ENCODE data around the gene RNF150.
"Not testable (repeated sequence)": the region's sequence is repeated elsewhere in the genome, so short reads cannot be mapped to it uniquely, and the experiment has no call there.

RNF150 gene

GRCh38 chr4:140849526-140849925, 283.7 kb downstream of the RNF150 start:
- no peak for ATAC-seq
- no peak overlapping the region for H3K4me3 Mint-ChIP-seq
- no peak for DNase-seq (ENCODE audit: low spot score in 2 of 2)
- no peaks in the 10 kb centered on the region for H3K9me3 Mint-ChIP-seq
- H3K36me3 Mint-ChIP-seq = no peaks in the 10 kb centered on the region
- no peaks in the 10 kb centered on the region for H3K4me1 Mint-ChIP-seq
- no peak overlapping the region for H3K27ac Mint-ChIP-seq

DNA sequence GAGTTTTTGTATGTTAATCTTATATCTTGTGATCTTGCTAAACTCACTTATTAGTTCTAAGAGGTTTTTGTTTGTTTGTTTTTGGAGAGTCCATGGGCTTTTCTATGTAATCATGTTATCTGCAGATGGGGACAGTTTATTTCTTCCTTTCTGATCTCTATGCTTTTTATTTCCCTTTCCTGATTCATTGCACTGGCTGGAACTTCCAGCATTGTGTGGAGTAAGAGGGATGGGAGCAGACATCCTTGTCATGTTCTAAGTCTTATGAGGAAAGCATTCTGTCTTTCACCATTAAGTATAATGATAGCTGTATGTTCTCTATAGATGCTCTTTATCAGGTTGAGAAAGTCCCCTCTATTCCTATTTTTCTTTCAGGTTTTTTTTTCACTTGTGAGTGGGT, 286.5 kb downstream of the RNF150 start:
- ATAC-seq (no peak), DNase-seq (ENCODE audit: low spot score in 2 of 2) (no peak)
- H3K4me3 Mint-ChIP-seq = no peak overlapping the region
- no peaks in the 10 kb centered on the region for H3K9me3 Mint-ChIP-seq
- H3K27ac Mint-ChIP-seq = no peak overlapping the region
- H3K36me3 Mint-ChIP-seq = no peaks in the 10 kb centered on the region
- no peaks in the 10 kb centered on the region for H3K4me1 Mint-ChIP-seq

DNA sequence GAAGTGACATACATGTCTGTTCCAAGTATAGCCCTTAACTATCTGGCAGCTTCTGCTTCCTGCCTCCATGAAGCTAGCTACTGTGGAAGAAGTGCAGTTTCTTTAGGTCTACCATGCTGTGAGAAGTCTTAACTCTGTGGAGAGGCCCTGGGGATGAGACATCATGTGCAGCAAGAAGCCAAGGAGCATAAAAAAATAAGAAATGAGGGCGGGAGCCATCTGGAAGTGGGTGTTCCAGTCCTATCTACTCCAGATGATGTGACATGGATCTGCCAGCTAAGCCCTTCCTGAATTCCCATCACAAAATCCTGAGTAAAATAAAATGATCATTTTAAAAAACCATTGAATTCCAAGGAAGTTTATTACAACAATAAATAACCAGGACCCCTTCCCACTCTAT, 289.2 kb downstream of the RNF150 start:
- H3K36me3 Mint-ChIP-seq = no peaks in the 10 kb centered on the region
- no peaks in the 10 kb centered on the region for H3K9me3 Mint-ChIP-seq
- ATAC-seq (no peak), DNase-seq (ENCODE audit: low spot score in 2 of 2) (no peak)
- H3K4me3 Mint-ChIP-seq = no peak overlapping the region
- no peaks in the 10 kb centered on the region for H3K4me1 Mint-ChIP-seq
- H3K27ac Mint-ChIP-seq = no peak overlapping the region

DNA sequence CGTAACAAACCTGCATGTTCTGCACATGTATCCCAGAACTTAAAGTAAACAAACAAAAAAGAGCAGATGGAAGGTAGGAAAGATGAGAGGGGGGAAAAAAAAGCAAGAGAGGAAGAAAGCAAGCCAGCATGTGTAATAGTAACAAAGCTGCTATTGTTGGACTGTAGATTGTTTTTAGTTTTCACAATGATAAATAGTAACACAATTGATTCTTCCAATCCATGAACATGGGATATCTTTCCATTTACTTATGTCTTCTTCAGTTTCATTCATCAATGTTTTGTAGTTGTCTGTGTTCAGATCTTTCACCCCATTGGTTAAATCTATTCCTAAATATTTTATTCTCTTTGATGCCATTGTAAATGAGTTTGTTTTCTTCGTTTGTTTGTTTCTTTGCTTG, 292.1 kb downstream of the RNF150 start:
- no peak for ATAC-seq
- H3K9me3 Mint-ChIP-seq = no peaks in the 10 kb centered on the region
- no peaks in the 10 kb centered on the region for H3K4me1 Mint-ChIP-seq
- no peak for DNase-seq (ENCODE audit: low spot score in 2 of 2)
- no peaks in the 10 kb centered on the region for H3K36me3 Mint-ChIP-seq
- no peak overlapping the region for H3K4me3 Mint-ChIP-seq
- no peak overlapping the region for H3K27ac Mint-ChIP-seq

DNA sequence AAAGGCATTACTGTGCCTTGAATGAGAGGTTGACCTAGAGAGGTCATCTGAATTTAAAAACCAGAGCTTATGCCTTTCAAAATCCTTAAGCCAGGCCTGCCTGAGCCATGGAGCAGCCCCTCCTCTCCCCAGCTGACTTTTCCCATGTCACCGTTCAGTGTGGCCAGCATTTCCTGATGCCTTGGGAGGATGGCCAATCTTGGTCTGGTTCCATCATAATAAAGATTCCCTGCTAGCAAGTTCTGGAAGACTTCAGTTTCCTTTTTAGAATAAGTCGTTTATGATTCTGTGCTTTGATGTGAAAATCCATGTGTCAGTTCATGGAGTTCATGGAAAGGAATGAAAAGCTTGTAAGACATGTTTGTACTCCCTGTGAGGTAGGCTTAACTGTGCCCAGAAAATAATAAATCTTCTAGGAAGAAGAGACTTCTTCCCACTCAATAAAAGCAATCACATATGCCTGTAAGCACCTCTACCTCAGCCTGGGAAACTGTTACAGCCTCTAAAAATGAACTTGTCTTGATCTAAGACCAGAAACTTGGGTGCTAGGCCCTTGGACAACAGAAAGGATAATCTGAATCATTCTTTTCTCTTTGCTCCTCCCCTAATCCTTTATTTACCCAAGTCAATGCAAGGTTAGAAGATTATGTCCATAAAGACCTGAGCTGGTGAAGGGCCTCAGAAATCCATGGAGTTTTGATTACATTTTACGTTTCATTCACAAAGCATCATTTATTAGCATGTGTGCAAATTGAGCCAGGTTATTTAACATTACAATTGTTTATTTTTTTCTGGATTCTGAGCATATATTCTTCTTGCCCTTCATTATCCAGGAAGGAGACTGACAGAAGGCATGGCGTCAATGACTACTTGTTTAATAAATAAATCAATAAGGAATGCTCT, 293.1 kb downstream of the RNF150 start:
- no peak for DNase-seq (ENCODE audit: low spot score in 2 of 2)
- Mint-ChIP-seq H3K4me3 (no peak overlapping the region), H3K9me3 (no peaks in the 10 kb centered on the region), H3K4me1 (no peaks in the 10 kb centered on the region), H3K36me3 (no peaks in the 10 kb centered on the region), H3K27ac (no peak overlapping the region)
- ATAC-seq = no peak

DNA sequence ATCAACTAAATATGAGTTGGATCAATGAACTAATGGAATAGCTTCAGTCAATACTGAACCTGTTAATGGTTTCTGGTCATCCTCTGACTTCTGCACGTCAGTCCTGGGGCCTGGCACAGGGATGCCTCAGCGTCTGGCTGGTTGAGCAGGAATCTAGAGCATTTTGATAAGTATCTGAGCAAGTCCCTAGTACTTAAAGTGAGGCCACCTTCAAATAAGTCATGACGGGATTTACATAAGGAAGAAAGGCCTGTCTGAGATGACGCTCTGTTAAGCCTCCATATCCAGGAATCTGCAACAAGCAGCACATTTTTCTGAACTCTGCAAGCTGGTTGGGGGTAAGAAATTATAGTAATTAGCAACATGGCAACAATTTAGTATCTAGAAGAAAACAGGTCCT, 293.9 kb downstream of the RNF150 start:
- Mint-ChIP-seq H3K9me3 (no peaks in the 10 kb centered on the region), H3K36me3 (no peaks in the 10 kb centered on the region), H3K4me1 (no peaks in the 10 kb centered on the region), H3K4me3 (no peak overlapping the region), H3K27ac (no peak overlapping the region)
- DNase-seq (ENCODE audit: low spot score in 2 of 2) (no peak), ATAC-seq (no peak)

DNA sequence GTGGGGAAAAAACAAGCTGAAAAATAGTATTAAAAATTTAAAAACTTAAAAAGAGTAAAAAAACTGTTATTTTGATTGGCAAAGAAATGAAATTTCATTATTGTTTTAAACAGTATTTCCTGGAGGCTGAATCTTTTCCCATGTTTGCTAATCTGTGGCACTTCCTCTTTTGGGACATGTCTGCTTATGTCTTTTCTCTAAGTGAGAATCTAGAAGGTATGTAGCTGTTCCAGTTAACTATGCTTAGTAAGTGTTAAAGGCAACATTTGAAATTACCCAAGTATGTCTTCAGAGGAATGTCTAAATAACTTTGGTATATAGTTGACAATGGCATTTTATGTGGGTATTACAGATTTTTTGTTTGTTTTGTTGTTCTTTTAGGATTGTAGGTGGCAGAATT, 295.5 kb downstream of the RNF150 start:
- no peak overlapping the region for H3K27ac Mint-ChIP-seq
- DNase-seq (ENCODE audit: low spot score in 2 of 2) = no peak
- no peak overlapping the region for H3K4me3 Mint-ChIP-seq
- no peaks in the 10 kb centered on the region for H3K36me3 Mint-ChIP-seq
- ATAC-seq = no peak
- no peaks in the 10 kb centered on the region for H3K4me1 Mint-ChIP-seq
- H3K9me3 Mint-ChIP-seq = no peaks in the 10 kb centered on the region

DNA sequence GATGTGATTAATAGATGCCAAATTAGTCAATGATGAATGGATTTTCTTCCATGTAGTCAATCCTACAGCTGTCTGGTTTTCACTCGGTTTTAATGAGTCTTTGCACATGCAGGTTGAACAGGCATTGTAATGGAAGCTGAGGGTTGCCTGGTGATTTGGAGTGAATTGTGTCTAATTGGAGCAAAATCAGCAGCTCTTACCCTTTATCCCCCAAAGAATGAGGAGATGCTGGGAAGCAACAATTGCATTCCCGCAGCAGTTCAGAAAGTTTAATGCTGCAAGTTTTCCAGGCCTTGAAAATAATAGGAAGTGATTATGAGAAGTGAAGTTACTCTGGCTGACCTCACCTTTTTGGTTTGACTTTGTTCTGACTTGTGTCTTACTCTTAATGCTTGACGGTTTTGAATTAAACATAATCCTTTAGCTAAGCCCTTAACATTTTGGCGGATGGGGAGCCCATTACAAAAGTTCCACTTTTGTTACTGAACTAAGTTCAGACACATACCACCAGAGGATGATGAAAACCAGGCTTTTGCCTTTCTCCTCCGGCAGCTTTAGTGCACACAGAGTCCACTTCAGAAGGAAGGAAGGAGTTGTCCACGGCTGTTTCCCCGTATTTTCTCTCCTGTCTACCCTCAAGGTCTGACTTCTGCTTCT, 298.3 kb downstream of the RNF150 start:
- Mint-ChIP-seq H3K9me3 (no peaks in the 10 kb centered on the region), H3K4me1 (no peaks in the 10 kb centered on the region), H3K36me3 (no peaks in the 10 kb centered on the region), H3K4me3 (no peak overlapping the region), H3K27ac (no peak overlapping the region)
- DNase-seq (ENCODE audit: low spot score in 2 of 2) = no peak
- ATAC-seq = no peak

- no peak for DNase-seq (ENCODE audit: low spot score in 2 of 2)
- peaks cover 2% of the 10 kb centered on the region for H3K9me3 Mint-ChIP-seq
- no peaks in the 10 kb centered on the region for H3K4me1 Mint-ChIP-seq
- ATAC-seq = no peak
- H3K4me3 Mint-ChIP-seq = no peak overlapping the region
- H3K36me3 Mint-ChIP-seq = no peaks in the 10 kb centered on the region
- H3K27ac Mint-ChIP-seq = no peak overlapping the region
These were observed 300.0 kb downstream of the RNF150 start for GRCh38 chr4:140833280-140833679.

GRCh38 chr4:140829825-140830224, 303.4 kb downstream of the RNF150 start:
- Mint-ChIP-seq H3K36me3 (no peaks in the 10 kb centered on the region), H3K27ac (no peak overlapping the region), H3K4me3 (no peak overlapping the region), H3K4me1 (no peaks in the 10 kb centered on the region), H3K9me3 (peaks cover 2% of the 10 kb centered on the region)
- no peak for DNase-seq (ENCODE audit: low spot score in 2 of 2)
- no peak for ATAC-seq

- H3K36me3 Mint-ChIP-seq = no peaks in the 10 kb centered on the region
- ATAC-seq = no peak
- no peak for DNase-seq (ENCODE audit: low spot score in 2 of 2)
- peaks cover 2% of the 10 kb centered on the region for H3K9me3 Mint-ChIP-seq
- H3K27ac Mint-ChIP-seq = no peak overlapping the region
- H3K4me1 Mint-ChIP-seq = no peaks in the 10 kb centered on the region
- H3K4me3 Mint-ChIP-seq = no peak overlapping the region
These were observed 306.6 kb downstream of the RNF150 start for GRCh38 chr4:140826701-140827027.

- ATAC-seq; H3K36me3 Mint-ChIP-seq; H3K4me3 Mint-ChIP-seq; DNase-seq (ENCODE audit: low spot score in 2 of 2); H3K27ac Mint-ChIP-seq; H3K4me1 Mint-ChIP-seq; H3K9me3 Mint-ChIP-seq: not testable (repeated sequence)
These were observed 312.7 kb downstream of the RNF150 start for GRCh38 chr4:140820520-140820919.

GRCh38 chr4:140819610-140820009, 313.7 kb downstream of the RNF150 start:
- no peak for ATAC-seq
- Mint-ChIP-seq H3K4me1 (no peaks in the 10 kb centered on the region), H3K36me3 (no peaks in the 10 kb centered on the region), H3K4me3 (no peak overlapping the region), H3K27ac (no peak overlapping the region), H3K9me3 (no peaks in the 10 kb centered on the region)
- no peak for DNase-seq (ENCODE audit: low spot score in 2 of 2)

DNA sequence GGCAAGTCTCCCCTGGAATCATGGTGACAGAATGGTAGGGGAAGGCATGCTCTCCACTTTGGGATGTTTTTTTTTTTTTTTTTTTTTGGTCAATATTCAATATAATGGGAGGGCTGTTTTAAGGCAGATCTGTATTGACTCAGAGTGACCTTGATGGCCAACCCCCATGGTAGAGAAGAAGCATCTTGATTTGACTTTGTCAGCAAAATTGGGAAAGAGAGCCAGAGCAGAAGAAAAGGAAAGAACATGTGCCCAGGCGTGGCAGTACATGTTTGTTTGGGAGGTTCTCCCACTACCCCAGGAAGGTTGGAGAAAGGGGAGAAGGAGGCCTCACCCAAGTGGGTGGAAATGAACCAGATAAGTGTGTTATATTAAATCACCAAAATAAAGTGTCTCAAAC, 314.8 kb downstream of the RNF150 start:
- no peak for ATAC-seq
- Mint-ChIP-seq H3K4me1 (no peaks in the 10 kb centered on the region), H3K4me3 (no peak overlapping the region), H3K27ac (no peak overlapping the region), H3K36me3 (no peaks in the 10 kb centered on the region), H3K9me3 (no peaks in the 10 kb centered on the region)
- DNase-seq (ENCODE audit: low spot score in 2 of 2) = no peak

DNA sequence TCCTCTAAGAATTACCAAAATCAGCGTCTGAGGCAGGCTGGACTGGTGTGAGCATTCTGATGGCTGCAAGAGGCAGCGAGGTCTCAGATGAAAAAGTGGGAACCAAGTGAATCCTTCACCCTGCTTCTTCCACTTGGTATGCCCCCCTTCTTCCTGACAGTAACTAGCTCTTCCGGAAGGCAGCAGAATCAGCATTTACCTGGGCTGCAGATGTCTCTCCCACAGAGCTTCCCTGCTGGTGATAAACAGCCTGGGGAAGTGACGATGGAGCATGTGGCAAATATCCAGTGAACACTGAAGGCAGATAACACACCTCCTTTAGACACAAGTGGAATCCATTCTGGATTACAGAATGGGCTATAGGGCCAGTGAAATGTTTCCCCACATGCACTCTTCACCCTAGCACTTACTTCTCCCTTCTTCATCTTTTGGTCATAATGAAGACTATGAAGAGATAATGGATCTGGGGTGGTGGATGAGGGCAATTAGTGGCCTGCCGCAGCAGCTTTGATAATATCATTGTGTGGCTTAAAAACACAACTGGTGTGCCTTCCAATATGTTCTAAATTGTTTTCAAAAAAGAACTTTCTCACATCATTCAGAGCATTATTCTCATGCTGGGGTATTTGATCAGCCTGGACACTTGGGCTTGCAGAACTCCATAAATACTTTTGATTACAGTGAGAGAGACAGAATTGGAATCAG, 316.3 kb downstream of the RNF150 start:
- H3K27ac Mint-ChIP-seq = no peak overlapping the region
- ATAC-seq = no peak
- no peaks in the 10 kb centered on the region for H3K4me1 Mint-ChIP-seq
- no peaks in the 10 kb centered on the region for H3K9me3 Mint-ChIP-seq
- no peaks in the 10 kb centered on the region for H3K36me3 Mint-ChIP-seq
- no peak for DNase-seq (ENCODE audit: low spot score in 2 of 2)
- no peak overlapping the region for H3K4me3 Mint-ChIP-seq

- Mint-ChIP-seq H3K36me3 (no peaks in the 10 kb centered on the region), H3K4me3 (no peak overlapping the region), H3K9me3 (peaks cover 2% of the 10 kb centered on the region), H3K4me1 (no peaks in the 10 kb centered on the region), H3K27ac (no peak overlapping the region)
- ATAC-seq (no peak), DNase-seq (ENCODE audit: low spot score in 2 of 2) (no peak)
These were observed 319.5 kb downstream of the RNF150 start for GRCh38 chr4:140813804-140814203.

All from stimulated activated effector memory CD8-positive, alpha-beta T cell treated with anti-CD3 and anti-CD28 coated beads, Interleukin-12 subunit alpha, Interleukin-12 subunit beta, amount 100 ng/mL, for 72 hours (primary cell).